Tibial nerve (tissue), 3 donors: ENCODE data around the gene APOBEC3H.
"Not testable (repeated sequence)": the region's sequence is repeated elsewhere in the genome, so short reads cannot be mapped to it uniquely, and the experiment has no call there.

Source experiments
- CTCF ChIP-seq, 5 experiments: fragments of 200-600 bp in 3 of 5; fragments of 450-650 bp in 2 of 5; sonication (generic) in 3 of 5; IDR thresholded peaks; one replicate each; pipeline ENCODE4 v1.5.1; 2016 to 2019; ENCODE audit warnings: antibody characterized with exemption in 5 of 5, mild to moderate bottlenecking in 3 of 5, moderate library complexity in 2 of 5
- POLR2A ChIP-seq, 2 donors: fragments of 450-650 bp; IDR thresholded peaks; one replicate each; pipeline ENCODE4 v1.6.1; 2017; ENCODE audit warnings: antibody characterized with exemption in 2 of 2, mild to moderate bottlenecking in 2 of 2, moderate library complexity in 2 of 2

- not testable (repeated sequence) for TF ChIP-seq CTCF, POLR2A (IDR thresholded peaks at IDR 0.05)
These were observed 19.1 kb upstream of the APOBEC3H start for GRCh38 chr22:39077912-39078311.
